Body of pancreas (tissue), 4 donors: Measurements from ENCODE around the gene MAP2.

Experiments
- CTCF ChIP-seq, 7 experiments: fragments of 450-650 bp in 4 of 7; fragments of 200-600 bp in 3 of 7; sonication (generic) in 3 of 7; IDR thresholded peaks; one replicate each; pipeline ENCODE4 v1.5.1; 2016 to 2019; ENCODE audit warnings: antibody characterized with exemption in 7 of 7
- POLR2A ChIP-seq, 3 donors: fragments of 450-650 bp; IDR thresholded peaks; one replicate each; pipeline ENCODE4 v1.6.1; 2016; ENCODE audit warnings: antibody characterized with exemption in 3 of 3, mild to moderate bottlenecking in 2 of 3

GRCh38 chr2:209398463-209398862 is 25.4 kb upstream of the MAP2 start:
- TF ChIP-seq CTCF (IDR thresholded peaks at IDR 0.05) (no peak), POLR2A (IDR thresholded peaks at IDR 0.05) (no peak)
